Right ventricle myocardium superior (tissue), 1 donor: Measurements from ENCODE around the gene USP6NL. TPM values are rescaled to one million over a fixed set of nuclear protein-coding genes. Genes with fewer than 3 reads are reported as not detected.
"Not testable (repeated sequence)": the region's sequence is repeated elsewhere in the genome, so short reads cannot be mapped to it uniquely, and the experiment has no call there.

Source experiments
- ATAC-seq: fragments of 200-7000 bp; cut with Tn5 transposase; one replicate; pipeline ENCODE4 v1.9.1; 2020; ENCODE audit warnings: mild to moderate bottlenecking; ENCODE audit not compliant: poor library complexity
- DNase-seq: peaks from one replicate; pipeline ENCODE4 v3.0.0-alpha.2; 2020
- intact Hi-C: fragments of 100-400 bp; cut with DNase I; formaldehyde crosslinking; loops from one replicate; pipeline ENCODE4 v1.11.2; 2022
- total RNA-seq: library from RNA; stranded (reverse); fragmentation: NEBNext Ultra II Directional; extraction: Animal tissue kit (Norgen Biotek cat#: 25700); gene quantifications from one replicate; pipeline ENCODE4 v1.2.1, GENCODE V29; 2021
- donor health status: DM: no; HTN: yes; CAD: no; lungs with severe emphysema.

The USP6NL gene
- total RNA-seq, 1 donor from 2014 or later, result 5.2 TPM

DNA sequence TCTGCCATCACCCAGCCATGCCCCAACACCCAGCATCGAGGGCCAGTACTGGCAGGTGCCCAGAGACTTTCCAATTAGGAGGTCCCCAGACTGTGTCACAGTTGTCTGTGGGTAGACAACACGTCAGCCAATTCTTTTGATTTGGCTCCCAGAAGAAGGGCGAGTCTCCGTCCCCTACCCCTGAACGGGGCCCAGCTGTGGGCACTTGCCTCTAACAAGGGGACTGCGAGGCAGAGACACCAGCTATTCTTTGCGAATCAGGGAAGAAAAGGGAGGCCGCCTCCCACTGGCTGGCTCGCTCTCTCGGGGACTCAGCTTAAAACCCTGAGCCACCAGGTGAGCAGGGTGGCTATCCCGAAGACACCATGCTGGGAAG, 167.3 kb downstream of the USP6NL start:
- DNase-seq (no peak), ATAC-seq (no peak)
- intact Hi-C loops, result no loop called here

DNA sequence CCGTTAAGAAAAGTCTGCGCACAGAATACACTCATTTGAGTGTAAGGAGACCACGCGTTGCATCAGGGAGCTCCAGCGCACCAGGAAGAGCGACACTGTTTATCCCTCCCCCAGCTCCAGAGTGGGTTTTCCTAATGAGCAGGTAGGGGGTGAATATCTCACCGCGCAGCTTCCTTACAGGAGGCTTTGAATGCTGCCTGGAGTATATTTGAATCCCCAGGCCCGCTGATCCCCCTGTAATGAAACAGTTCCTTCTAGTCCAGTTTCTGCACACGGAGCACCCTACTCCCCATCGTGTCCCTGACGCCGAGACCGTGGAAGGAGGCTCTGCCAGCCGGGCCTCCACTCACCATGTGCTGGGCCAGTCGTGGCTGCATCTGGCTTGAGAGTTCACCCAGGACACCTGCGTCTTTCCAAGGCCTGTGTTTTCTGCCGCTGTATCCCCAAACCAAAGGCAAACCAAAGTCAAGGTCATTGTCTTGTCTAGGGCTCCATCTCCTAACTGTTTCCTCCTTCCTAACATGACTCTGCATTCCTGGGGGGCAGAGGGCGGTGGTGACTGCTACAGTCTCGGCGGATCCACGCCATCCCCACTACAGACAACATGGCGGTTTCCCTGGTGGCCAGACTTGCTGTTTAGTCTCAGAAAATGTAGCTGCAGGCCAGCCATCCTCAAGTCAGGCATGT, 167.8 kb downstream of the USP6NL start:
- DNase-seq (no peak), ATAC-seq (no peak)
- intact Hi-C loops, result no loop called here

DNA sequence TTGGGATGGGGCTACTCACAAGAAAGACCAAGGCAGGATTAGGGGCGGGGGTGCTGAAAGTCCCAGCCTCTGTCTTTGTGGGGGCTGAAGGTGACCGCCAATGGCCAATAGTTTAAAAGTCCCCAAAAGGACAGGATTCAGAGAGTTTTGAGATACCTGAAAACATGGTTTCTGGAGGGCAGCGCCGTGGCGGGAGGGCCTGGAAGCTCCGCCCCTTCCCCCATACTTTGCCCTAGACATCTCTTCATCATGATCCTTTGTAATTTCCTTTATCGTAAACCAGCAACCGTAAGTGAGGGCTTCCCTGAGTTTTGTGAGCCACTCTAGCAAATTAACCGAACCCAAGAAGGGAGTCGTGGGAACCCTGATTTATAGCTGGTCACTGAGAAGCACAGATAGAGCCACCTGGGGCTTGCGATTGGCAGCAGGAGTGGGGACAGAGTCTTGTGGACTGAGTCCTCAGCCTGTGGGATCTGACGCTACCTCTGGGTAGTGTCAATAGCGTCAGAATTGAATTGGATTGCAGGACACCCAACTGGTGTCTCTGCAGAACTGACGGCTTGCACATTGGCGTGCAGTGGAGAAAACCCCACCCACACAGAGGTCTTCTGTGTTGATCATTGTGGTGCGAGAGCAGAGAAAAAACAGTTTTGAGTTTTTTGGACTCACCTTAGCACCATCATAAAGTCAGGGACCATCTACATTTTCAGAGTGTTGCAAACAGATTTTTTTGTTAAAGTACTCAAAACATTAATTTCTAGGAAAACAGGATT, 169.3 kb downstream of the USP6NL start:
- no peak for DNase-seq
- no peak for ATAC-seq
- intact Hi-C loops, result no loop called here

DNA sequence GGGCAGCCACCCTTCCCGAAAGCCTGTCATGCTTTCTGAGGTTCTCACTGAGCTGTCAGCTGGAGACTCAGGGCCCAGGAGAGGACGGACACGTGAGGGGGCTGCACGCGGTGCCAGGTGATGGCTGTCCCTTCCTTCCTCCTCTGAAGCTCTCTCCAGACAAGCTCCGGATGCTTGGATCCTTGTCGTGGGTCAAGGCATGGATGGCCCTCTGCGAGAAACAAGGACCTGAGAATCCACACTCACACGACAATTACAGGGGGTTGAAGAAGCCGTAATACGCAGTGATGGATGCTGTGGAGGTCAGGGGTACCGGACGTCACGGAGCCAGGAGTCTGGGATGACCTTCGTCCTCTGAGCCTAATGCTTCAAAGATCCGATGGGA, 170.3 kb downstream of the USP6NL start:
- intact Hi-C loops, result no loop called here
- DNase-seq (no peak), ATAC-seq (no peak)

DNA sequence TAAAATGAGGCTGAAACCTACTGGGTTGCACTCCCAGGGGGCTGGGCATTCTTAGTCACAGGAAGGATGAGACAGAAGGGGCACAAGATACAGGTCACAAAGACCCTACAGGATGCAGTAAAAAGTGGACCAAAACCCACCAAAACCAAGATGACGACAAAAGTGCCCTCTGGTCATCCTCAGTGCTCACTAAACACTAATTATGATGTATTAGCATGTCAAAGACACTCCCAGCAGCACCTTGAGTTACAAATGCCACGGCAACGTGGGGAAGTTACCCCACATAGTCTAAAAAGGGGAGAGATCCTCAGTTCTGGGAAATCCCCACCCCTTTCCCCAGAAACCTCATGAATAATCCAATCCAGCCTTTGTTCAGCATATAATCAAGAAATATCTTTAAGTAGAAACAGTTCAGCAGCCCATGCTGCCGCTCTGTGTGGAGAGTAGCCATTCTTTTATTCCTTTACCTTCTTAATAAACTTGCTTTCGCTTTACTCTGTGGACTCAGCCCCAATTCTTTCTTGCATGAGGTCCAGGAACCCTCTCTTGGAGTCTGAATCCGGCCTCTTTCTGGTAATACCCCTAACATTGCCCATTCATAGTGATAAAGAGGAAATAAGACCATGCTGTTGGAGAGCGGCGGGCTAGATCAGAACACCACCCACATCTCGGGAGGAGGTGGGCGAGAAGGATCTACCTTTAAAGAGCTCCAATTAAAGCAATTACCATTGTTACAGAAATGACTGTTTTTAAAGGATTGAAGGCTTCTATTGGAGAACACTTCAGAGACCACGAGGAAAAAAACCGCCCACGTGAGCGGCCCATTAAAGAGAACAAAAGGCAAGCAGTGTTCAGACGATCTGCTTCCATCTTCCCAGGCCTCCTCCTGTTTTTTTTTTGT, 170.9 kb downstream of the USP6NL start:
- intact Hi-C loops, result no loop called here
- DNase-seq, result no peak
- ATAC-seq, result no peak

DNA sequence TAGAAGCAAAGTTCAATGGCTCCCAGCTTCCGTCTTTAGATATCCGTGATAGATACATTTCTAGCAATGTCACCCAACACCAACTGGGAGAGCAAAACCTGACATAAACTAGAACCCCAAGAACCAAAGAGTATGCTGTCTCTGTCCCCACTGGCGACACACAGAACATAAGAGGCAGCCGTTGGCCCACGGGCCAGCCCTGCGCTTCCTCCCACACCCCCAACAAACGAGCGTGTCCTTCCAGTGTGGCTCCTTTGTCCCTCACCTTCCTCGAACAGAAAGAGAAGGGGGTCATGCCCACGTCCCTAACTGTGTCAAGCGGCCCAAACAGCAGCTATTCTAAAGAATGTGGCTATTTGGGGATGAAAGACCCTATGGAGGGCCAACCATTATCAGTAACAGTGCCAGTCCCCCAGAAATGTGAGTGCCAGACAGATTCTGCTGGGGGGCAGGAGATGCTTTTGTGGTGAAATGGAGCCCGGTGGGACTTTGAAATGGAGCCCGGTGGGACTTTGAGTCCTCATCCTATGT, 171.9 kb downstream of the USP6NL start:
- no peak for ATAC-seq
- no peak for DNase-seq
- intact Hi-C loops, result no loop called here

DNA sequence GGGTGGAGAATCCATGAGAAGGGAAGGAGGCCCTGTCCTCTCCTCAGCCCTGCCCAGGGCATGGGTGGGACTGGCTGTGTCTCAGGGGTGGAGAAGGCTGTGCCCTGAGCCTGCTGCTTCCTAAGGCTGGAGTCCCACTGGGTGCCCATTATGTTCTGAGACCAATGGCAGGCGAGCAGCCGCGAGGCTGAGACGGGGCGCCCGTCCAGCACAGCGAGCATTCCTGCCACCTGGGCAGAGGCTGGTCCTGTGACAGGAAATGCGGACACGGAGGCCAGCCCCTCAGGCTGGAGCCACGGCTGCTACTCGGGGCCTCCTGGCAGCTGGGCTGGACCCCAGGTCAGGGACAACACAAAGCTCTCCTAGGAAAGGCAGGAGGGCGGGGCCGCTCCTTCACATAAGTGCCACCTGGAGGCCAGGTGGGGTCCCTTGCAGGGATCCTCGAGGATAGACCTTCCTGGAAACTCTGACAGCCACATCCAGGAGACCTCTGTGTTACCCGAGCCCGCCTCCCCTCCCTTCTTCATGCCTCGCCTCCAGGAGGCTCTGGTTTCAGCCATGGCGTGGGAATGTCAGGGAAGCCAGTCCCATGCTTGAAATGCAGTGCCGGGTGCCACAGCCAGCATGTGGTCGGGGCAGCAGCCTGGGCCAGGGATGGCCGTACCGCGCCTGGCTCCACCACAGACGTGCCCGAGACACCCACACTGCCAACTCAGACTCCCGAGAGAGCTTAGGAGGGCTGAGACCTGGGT, 173.9 kb downstream of the USP6NL start:
- intact Hi-C loops, result no loop called here
- DNase-seq, result no peak
- no peak for ATAC-seq

DNA sequence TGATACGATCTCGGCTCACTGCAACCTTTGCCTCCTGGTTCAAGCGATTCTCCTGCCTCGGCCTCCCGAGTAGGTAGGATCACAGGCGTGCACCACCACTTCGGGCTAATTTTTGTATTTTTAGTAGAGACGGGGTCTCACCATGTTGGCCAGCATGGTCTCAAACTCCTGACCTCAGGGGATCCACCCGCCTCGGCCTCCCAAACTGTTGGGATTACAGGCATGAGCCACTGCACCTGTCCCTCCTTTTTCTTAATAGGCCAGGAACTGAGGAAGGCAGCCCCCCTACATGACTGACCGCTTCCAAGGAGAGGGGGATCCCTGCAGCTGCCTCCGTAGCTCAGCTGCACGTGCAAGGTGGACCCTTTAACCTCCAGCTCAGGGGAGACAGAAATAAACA, 175.0 kb downstream of the USP6NL start:
- intact Hi-C loops, DNase-seq, ATAC-seq: not testable (repeated sequence)

DNA sequence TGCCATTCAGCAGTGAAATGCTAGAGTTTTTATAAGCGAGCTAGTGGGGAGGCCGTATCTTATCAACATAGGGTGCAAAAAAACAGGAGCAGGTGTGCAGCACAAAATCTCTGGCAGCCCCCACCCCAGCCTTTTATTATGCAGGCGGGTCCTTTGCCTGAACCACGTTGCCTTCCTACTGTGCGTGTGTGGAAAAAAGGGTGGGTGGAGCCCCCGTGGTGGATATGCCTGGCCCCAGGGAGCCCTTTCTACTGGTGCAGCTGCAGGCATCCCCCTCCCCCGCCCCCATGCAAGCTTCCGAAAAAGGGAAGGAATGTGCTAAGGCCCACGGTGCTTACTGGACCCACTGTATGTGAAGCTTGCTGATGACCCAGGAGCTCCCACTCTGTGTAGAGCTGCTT, 175.9 kb downstream of the USP6NL start:
- intact Hi-C loops, result no loop called here
- ATAC-seq, result no peak
- no peak for DNase-seq

DNA sequence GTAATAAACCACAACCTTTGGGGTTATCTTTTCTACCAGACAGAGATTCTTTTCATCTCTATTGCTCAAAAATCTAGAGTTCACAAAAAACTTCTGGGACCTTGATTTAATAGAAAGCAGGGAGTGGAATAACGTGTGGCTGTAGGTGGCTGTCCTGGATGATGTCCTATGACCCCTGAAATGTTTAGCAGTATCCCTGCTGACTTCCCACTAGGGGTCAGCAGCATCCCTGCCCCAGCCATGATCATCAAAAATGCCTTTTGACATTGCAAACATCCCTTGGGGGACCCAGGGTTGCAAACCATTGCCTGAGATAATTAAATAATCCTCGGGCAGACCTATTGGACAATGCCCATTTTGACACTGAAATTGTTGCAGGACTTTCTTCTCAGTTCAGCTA, 177.1 kb downstream of the USP6NL start:
- intact Hi-C loops, result no loop called here
- DNase-seq (no peak), ATAC-seq (no peak)

DNA sequence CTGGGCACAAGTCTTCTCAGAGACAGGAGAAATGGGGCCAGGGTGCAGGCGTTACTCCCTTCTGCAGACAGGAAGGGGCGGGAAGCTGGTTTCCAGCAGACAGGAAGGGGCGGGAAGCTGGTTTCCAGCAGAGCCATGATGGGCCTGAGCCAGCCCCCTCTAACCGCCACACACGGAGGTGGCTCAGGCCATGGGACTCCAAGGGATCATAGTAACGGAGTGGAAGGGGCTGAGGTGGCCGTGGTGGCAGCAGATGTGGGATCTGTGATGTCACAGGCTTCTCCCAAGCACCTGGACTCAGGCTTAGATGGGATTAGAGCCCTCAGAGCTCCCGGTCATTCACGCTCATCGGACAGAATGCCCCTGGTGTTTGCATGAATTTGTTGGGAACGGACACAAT, 177.8 kb downstream of the USP6NL start:
- DNase-seq, result no peak
- ATAC-seq, result no peak
- intact Hi-C loops, result no loop called here

DNA sequence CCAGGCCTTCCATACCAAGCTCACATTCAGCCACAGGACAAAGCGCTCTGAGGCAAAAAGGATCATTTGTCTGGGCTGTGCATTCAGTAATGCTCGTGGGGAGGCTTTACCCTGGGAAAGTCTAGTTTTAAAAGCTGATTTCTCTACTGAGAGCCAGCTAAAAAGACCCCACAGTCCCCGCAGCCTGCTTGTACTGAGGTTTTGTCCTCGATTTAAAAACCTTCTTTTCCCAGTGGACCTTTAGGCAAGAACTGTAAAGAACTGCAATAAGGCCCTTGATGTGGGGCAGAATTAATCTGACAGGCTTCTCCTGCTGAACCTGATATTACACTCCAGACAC, 180.3 kb downstream of the USP6NL start:
- ATAC-seq (no peak), DNase-seq (no peak)
- intact Hi-C loops, result no loop called here

DNA sequence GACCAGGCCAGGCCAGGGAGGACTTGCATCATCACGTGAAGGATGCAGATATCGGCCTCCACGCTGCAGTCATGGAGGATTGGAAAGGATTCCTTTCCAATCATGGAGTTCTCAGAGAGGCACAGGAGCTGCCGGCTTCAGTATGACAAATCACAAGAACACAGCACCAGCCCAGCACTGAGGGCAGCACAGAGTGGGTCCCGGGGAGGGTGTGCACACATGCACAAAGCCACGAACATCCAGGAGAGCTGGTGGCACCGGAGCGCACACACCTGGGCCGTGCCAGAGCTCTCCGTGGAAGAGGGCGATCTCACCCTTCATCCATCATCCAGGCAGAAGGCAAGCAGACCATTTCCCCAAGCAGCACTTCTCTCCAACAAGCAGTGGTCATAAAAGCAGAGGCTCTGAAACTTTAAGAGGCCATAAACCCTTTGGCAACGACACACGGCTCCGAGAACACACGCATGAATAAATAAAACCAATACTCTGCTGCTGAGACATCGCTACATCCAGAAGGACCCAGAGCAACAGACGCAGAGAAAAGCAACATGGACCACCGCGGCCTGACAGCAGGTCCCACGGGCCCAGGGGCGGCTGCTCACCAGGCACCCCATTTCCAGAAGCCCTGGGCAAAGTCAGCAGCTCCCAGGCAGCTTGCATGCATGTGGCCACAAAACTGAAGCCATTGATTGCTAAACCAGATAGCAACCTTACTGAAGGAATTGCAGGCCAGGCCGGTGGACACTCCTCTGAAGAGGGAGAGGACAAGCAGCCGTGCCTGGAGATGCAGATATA, 180.8 kb downstream of the USP6NL start:
- DNase-seq (no peak), ATAC-seq (no peak)
- intact Hi-C loops, result no loop called here

DNA sequence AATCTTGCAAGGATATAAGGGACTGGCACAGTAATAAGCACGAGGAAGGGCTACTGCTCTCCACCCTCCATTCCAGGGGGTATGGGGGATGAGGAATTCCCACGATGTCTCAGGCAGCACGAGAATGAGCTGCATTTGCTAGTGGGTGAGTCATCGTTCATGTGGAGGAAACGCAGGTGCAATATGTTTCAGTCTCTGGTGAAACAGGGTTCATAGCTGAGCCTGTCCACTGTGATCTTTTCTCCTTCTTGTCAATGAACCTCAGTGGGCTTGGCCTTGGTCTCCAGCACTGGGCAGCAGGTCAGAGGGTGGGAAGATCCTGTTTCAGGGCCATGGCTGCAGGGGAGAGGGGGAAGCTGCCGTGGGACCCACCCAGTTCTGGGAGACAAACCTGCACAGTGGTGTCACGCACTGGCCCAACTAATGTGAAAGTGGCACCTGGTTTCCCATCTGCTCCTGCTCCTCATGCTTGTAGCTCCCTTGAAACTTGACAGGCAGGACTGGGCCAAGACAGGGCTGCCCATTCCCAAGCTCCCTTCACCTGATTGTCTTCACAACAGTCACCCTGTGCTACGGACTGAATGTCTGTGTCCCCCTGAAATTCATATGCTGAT, 181.9 kb downstream of the USP6NL start:
- no peak for ATAC-seq
- DNase-seq, result no peak
- intact Hi-C loops, result no loop called here

DNA sequence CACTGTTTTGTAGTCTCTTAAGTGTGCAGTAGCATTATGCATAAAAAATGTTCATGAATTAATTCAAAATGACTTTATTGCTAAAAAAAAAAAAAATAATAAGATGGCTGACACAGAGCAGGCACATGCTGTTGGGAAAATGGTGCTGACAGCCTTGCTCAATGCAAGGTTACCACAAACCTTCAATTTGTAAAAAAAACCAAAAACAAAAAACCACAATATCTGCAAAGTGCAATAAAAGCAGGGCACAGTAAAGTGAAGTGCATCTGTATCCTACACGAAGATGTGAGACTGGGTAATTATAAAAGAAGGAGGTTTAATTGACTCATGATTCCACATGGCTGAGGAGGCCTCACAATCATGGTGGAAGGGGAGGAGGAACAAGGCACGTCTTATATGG, 185.8 kb downstream of the USP6NL start:
- DNase-seq, result no peak
- intact Hi-C loops, result no loop called here
- ATAC-seq, result no peak

DNA sequence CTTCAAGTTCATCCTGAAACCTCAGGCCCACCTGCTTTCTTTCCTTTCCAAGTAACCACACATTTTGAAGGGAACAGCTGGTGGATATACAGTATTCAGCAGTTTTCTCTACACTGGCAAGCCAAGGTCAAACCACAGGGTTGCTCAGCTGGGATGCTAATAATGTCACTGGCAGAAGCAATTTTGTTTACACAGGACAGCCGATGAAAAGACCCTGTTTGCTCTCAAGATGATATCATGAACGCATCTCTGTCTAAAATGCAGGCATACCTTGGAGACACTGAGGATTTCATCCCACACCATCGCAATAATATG, 186.2 kb downstream of the USP6NL start:
- ATAC-seq (no peak), DNase-seq (no peak)
- intact Hi-C loops, result no loop called here

DNA sequence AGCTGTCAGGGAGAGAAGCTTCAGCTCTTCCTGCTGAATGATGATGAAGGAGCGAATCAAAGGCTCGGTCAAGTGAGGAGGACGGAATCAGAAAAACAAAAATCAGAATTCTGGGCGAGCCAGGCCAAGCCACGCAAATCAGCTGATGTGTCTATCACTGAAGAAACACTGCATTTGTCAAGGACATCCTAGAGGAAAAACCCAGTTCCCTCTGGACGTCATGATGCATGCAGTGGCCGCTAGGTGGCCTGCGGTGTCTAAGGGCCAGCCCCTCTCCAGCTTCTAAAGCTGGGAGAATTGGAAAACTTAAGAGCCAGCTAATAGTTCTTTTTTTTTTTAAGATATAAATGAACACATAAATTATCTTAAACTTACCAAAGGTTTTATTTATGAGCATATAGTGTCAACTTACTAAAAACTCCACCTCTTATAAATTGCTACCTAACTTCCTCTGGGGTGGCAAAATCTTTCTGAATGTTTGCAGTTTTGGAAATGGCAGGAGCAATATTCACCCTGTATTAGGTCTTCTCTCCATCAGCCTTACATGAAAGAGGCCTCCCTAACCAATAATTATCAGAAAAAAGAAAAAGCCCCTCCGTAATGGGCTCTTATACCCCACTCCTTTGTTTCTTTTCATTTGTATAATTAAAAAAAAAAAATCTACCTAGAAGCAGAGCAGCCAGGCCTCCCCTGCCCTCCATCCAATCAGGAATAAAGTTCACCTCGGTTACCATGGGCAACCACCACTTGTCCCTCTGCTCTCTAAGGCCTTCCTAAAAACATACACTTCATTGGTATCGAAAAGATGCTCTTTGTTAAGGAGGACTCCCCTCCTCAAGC, 186.8 kb downstream of the USP6NL start:
- intact Hi-C loops, result no loop called here
- DNase-seq (peak; percentile 57), ATAC-seq (peak; percentile 74)
